ENCODE results near the gene SLC16A5.

Gene SLC16A5

GRCh38 chr17:75077072-75077495, 10.7 kb upstream of the SLC16A5 start:
- 26% methylated on average over 25 of the region's 30 CpGs for WGBS (ENCODE audit: insufficient coverage)
- CTCF ChIA-PET: interaction anchor here (0.9 to 9.2 kb wide), 9 partner anchors 8 to 93 kb away, joined by 3 to 107 read pairs (median 6); partner anchors contain the start of genes NT5C and SLC16A5
- Histone ChIP-seq H3K36me3 (ENCODE audit: control insufficient read depth in 4 of 4, insufficient read depth in 4 of 4, low read length in 3 of 4) (no peaks in the 10 kb centered on the region), H3K27ac (ENCODE audit: insufficient read depth in 1 of 2, low read depth in 1 of 2, low read length in 2 of 2, poor library complexity in 1 of 2, severe bottlenecking in 2 of 2) (no peak overlapping the region), H3K4me3 (ENCODE audit: control insufficient read depth in 1 of 7, extremely low read depth in 1 of 7, insufficient read depth in 4 of 7, low read depth in 2 of 7, low read length in 6 of 7) (peak overlapping the region in 5 of 7 experiments; percentile 19 to 75 (median 67)), H3K9me3 (ENCODE audit: control extremely low read depth in 1 of 5, control insufficient read depth in 4 of 5, insufficient read depth in 2 of 5, low read depth in 1 of 5, low read length in 4 of 5) (no peaks in the 10 kb centered on the region), H3K27me3 (replicated peaks in 2 of 5; ENCODE audit: control insufficient read depth in 4 of 5, insufficient read depth in 5 of 5, low read length in 4 of 5) (no peaks in the 10 kb centered on the region), H3K4me1 (ENCODE audit: control extremely low read depth in 1 of 4, control insufficient read depth in 4 of 4, insufficient read depth in 4 of 4, low read length in 3 of 4) (peaks cover 0 to 20% (median 9%) of the 10 kb centered on the region in 4 experiments)
- POLR2A ChIA-PET: interaction anchor here (1.0 to 1.7 kb wide), 2 partner anchors 11 to 21 kb away, joined by 3 to 7 read pairs; partner anchors contain the start of gene SLC16A5
- no peak for DNase-seq

GRCh38 chr17:75077496-75078283, 10.1 kb upstream of the SLC16A5 start:
- Histone ChIP-seq H3K9me3 (ENCODE audit: control extremely low read depth in 1 of 5, control insufficient read depth in 4 of 5, insufficient read depth in 2 of 5, low read depth in 1 of 5, low read length in 4 of 5) (no peaks in the 10 kb centered on the region), H3K4me3 (ENCODE audit: control insufficient read depth in 1 of 7, extremely low read depth in 1 of 7, insufficient read depth in 4 of 7, low read depth in 2 of 7, low read length in 6 of 7) (peak overlapping the region in 6 of 7 experiments; percentile 19 to 75 (median 59)), H3K27me3 (replicated peaks in 2 of 5; ENCODE audit: control insufficient read depth in 4 of 5, insufficient read depth in 5 of 5, low read length in 4 of 5) (no peaks in the 10 kb centered on the region), H3K4me1 (ENCODE audit: control extremely low read depth in 1 of 4, control insufficient read depth in 4 of 4, insufficient read depth in 4 of 4, low read length in 3 of 4) (peaks cover 0 to 20% (median 9%) of the 10 kb centered on the region in 4 experiments), H3K27ac (ENCODE audit: insufficient read depth in 1 of 2, low read depth in 1 of 2, low read length in 2 of 2, poor library complexity in 1 of 2, severe bottlenecking in 2 of 2) (no peak overlapping the region), H3K36me3 (ENCODE audit: control insufficient read depth in 4 of 4, insufficient read depth in 4 of 4, low read length in 3 of 4) (no peaks in the 10 kb centered on the region)
- DNase-seq: peak; percentile 47 to 82 (median 72)
- WGBS (ENCODE audit: insufficient coverage): 7% methylated on average over 44 of the region's 53 CpGs
- CTCF ChIA-PET: interaction anchor here (0.9 to 9.2 kb wide), 18 partner anchors 8 to 151 kb away, joined by 3 to 107 read pairs (median 4); partner anchors contain the start of genes NT5C and SLC16A5
- POLR2A ChIA-PET: interaction anchor here (1.7 kb wide), 1 partner anchor 10 kb away, joined by 7 read pairs; the partner anchor contains the start of gene SLC16A5

- no peaks in the 10 kb centered on the region for H3K9me3 ChIP-seq (ENCODE audit: control extremely low read depth in 1 of 5, control insufficient read depth in 4 of 5, insufficient read depth in 2 of 5, low read depth in 1 of 5, low read length in 4 of 5)
- no peak for DNase-seq
- no peak overlapping the region for H3K27ac ChIP-seq (ENCODE audit: insufficient read depth in 1 of 2, low read depth in 1 of 2, low read length in 2 of 2, poor library complexity in 1 of 2, severe bottlenecking in 2 of 2)
- ChIA-PET POLR2A (interaction anchor here (1.2 to 1.7 kb wide), 2 partner anchors 10 to 36 kb away, joined by 3 to 7 read pairs; partner anchors contain the start of gene SLC16A5), CTCF (interaction anchor here (0.9 to 6.9 kb wide), 13 partner anchors 9 to 151 kb away, joined by 3 to 43 read pairs (median 4); partner anchors contain the start of genes NT5C and SLC16A5)
- H3K4me3 ChIP-seq (ENCODE audit: control insufficient read depth in 1 of 7, extremely low read depth in 1 of 7, insufficient read depth in 4 of 7, low read depth in 2 of 7, low read length in 6 of 7): no peak overlapping the region
- 84% methylated on average over 12 of the region's 17 CpGs for WGBS (ENCODE audit: insufficient coverage)
- H3K27me3 ChIP-seq (replicated peaks in 2 of 5; ENCODE audit: control insufficient read depth in 4 of 5, insufficient read depth in 5 of 5, low read length in 4 of 5): no peaks in the 10 kb centered on the region
- H3K4me1 ChIP-seq (ENCODE audit: control extremely low read depth in 1 of 4, control insufficient read depth in 4 of 4, insufficient read depth in 4 of 4, low read length in 3 of 4): peaks cover 0 to 20% (median 9%) of the 10 kb centered on the region in 4 experiments
- H3K36me3 ChIP-seq (ENCODE audit: control insufficient read depth in 4 of 4, insufficient read depth in 4 of 4, low read length in 3 of 4): no peaks in the 10 kb centered on the region
These were observed 9.3 kb upstream of the SLC16A5 start for GRCh38 chr17:75078284-75079022.

- Histone ChIP-seq H3K27ac (ENCODE audit: insufficient read depth in 1 of 2, low read depth in 1 of 2, low read length in 2 of 2, poor library complexity in 1 of 2, severe bottlenecking in 2 of 2) (no peak overlapping the region), H3K27me3 (replicated peaks in 2 of 5; ENCODE audit: control insufficient read depth in 4 of 5, insufficient read depth in 5 of 5, low read length in 4 of 5) (no peaks in the 10 kb centered on the region), H3K4me3 (ENCODE audit: control insufficient read depth in 1 of 7, extremely low read depth in 1 of 7, insufficient read depth in 4 of 7, low read depth in 2 of 7, low read length in 6 of 7) (no peak overlapping the region), H3K4me1 (ENCODE audit: control extremely low read depth in 1 of 4, control insufficient read depth in 4 of 4, insufficient read depth in 4 of 4, low read length in 3 of 4) (peaks cover 0 to 20% (median 9%) of the 10 kb centered on the region in 4 experiments), H3K36me3 (ENCODE audit: control insufficient read depth in 4 of 4, insufficient read depth in 4 of 4, low read length in 3 of 4) (no peaks in the 10 kb centered on the region), H3K9me3 (ENCODE audit: control extremely low read depth in 1 of 5, control insufficient read depth in 4 of 5, insufficient read depth in 2 of 5, low read depth in 1 of 5, low read length in 4 of 5) (no peaks in the 10 kb centered on the region)
- ChIA-PET CTCF (interaction anchor here (0.9 to 6.9 kb wide), 10 partner anchors 9 to 150 kb away, joined by 3 to 43 read pairs (median 5); partner anchors contain the start of genes NT5C and SLC16A5), POLR2A (interaction anchor here (1.2 kb wide), 1 partner anchor 35 kb away, joined by 3 read pairs; no protein-coding TSS in a partner anchor)
- DNase-seq: no peak
- WGBS (ENCODE audit: insufficient coverage): 81% methylated on average over 7 of the region's 8 CpGs
These were observed 8.8 kb upstream of the SLC16A5 start for GRCh38 chr17:75079023-75079373.

GRCh38 chr17:75081611-75082540, 5.9 kb upstream of the SLC16A5 start:
- Histone ChIP-seq H3K27me3 (replicated peaks in 2 of 5; ENCODE audit: control insufficient read depth in 4 of 5, insufficient read depth in 5 of 5, low read length in 4 of 5) (no peaks in the 10 kb centered on the region), H3K27ac (ENCODE audit: insufficient read depth in 1 of 2, low read depth in 1 of 2, low read length in 2 of 2, poor library complexity in 1 of 2, severe bottlenecking in 2 of 2) (no peak overlapping the region), H3K9me3 (ENCODE audit: control extremely low read depth in 1 of 5, control insufficient read depth in 4 of 5, insufficient read depth in 2 of 5, low read depth in 1 of 5, low read length in 4 of 5) (no peaks in the 10 kb centered on the region), H3K36me3 (ENCODE audit: control insufficient read depth in 4 of 4, insufficient read depth in 4 of 4, low read length in 3 of 4) (no peaks in the 10 kb centered on the region), H3K4me3 (ENCODE audit: control insufficient read depth in 1 of 7, extremely low read depth in 1 of 7, insufficient read depth in 4 of 7, low read depth in 2 of 7, low read length in 6 of 7) (no peak overlapping the region), H3K4me1 (ENCODE audit: control extremely low read depth in 1 of 4, control insufficient read depth in 4 of 4, insufficient read depth in 4 of 4, low read length in 3 of 4) (peaks cover 0 to 19% (median 12%) of the 10 kb centered on the region in 4 experiments)
- ChIA-PET POLR2A (interaction anchor here (0.6 kb wide), 1 partner anchor 50 kb away, joined by 6 read pairs; no protein-coding TSS in a partner anchor), CTCF (interaction anchor here (0.6 to 5.2 kb wide), 7 partner anchors 7 to 108 kb away, joined by 3 to 28 read pairs (median 9); no protein-coding TSS in a partner anchor)
- DNase-seq: no peak
- WGBS (ENCODE audit: insufficient coverage): 92% methylated on average over 12 of the region's 13 CpGs

- no peak overlapping the region for H3K27ac ChIP-seq (ENCODE audit: insufficient read depth in 1 of 2, low read depth in 1 of 2, low read length in 2 of 2, poor library complexity in 1 of 2, severe bottlenecking in 2 of 2)
- DNase-seq: no peak
- H3K36me3 ChIP-seq (ENCODE audit: control insufficient read depth in 4 of 4, insufficient read depth in 4 of 4, low read length in 3 of 4): no peaks in the 10 kb centered on the region
- ChIA-PET CTCF (interaction anchor here (2.4 to 5.2 kb wide), 2 partner anchors 23 to 31 kb away, joined by 11 to 28 read pairs; no protein-coding TSS in a partner anchor), POLR2A (no interaction called here)
- no peaks in the 10 kb centered on the region for H3K27me3 ChIP-seq (replicated peaks in 2 of 5; ENCODE audit: control insufficient read depth in 4 of 5, insufficient read depth in 5 of 5, low read length in 4 of 5)
- 93% methylated on average over 4 of the region's 6 CpGs for whole genome bisulfite sequencing (ENCODE audit: insufficient coverage)
- no peak overlapping the region for H3K4me3 ChIP-seq (ENCODE audit: control insufficient read depth in 1 of 7, extremely low read depth in 1 of 7, insufficient read depth in 4 of 7, low read depth in 2 of 7, low read length in 6 of 7)
- H3K4me1 ChIP-seq (ENCODE audit: control extremely low read depth in 1 of 4, control insufficient read depth in 4 of 4, insufficient read depth in 4 of 4, low read length in 3 of 4): peaks cover 0 to 16% (median 13%) of the 10 kb centered on the region in 4 experiments
- no peaks in the 10 kb centered on the region for H3K9me3 ChIP-seq (ENCODE audit: control extremely low read depth in 1 of 5, control insufficient read depth in 4 of 5, insufficient read depth in 2 of 5, low read depth in 1 of 5, low read length in 4 of 5)
These were observed 5.1 kb upstream of the SLC16A5 start for GRCh38 chr17:75082683-75083082.
